ENCODE data around the gene LRP5. TPM values are rescaled to one million over a fixed set of nuclear protein-coding genes. Genes with fewer than 3 reads are reported as not detected.

LRP5 gene
- total RNA-seq, 1 experiment from 2014 or later = 55.2 TPM

DNA sequence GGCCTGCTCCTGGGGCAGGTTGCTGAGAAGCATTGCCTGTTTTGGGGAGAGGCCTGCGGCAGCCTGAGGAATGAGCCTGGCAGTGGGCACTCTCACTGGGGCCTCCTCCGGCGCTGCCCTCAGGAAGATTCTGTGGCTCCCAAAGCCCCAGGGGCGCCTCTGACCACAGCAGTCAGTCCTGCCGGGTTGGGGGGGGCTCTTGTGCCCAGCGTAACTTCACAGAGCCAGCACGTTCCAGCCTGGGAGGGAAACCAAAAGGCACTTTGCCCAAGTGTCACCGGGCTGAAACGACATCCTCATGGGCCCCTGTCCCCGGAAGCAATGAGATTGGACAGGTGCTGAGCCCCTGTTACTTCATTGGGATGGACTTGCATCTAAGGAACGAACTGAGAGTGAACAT lies 4.3 kb upstream of the LRP5 start:
- H4K20me1 ChIP-seq (ENCODE audit: insufficient read depth) = no peaks in the 10 kb centered on the region
- ChIA-PET CTCF (no interaction called here), POLR2A (no interaction called here), RAD21 (ENCODE audit: low non-redundant PET in 1 of 2, low total read pairs in 2 of 2, uncharacterized antibody in 2 of 2, unreplicated experiment in 2 of 2) (no interaction called here)
- H3K9me2 ChIP-seq (ENCODE audit: insufficient read depth) = no peaks in the 10 kb centered on the region
- no peak overlapping the region for H3K9ac ChIP-seq (ENCODE audit: low read length)
- no peaks in the 10 kb centered on the region for H3K36me3 ChIP-seq (ENCODE audit: control insufficient read depth in 1 of 2, insufficient read depth in 2 of 2, low read length in 2 of 2)
- H2AFZ ChIP-seq (ENCODE audit: low read depth, low read length, poor library complexity, severe bottlenecking) = no peak overlapping the region
- intact Hi-C loops (cut with micrococcal nuclease) = no loop called here
- peaks cover 0 to 8% of the 10 kb centered on the region in 2 experiments; a peak in 2 of 4 replicates for H3K9me3 ChIP-seq (ENCODE audit: control insufficient read depth in 1 of 2, insufficient read depth in 1 of 2, low read depth in 1 of 2, low read length in 2 of 2)
- H3K4me3 ChIP-seq (replicated peaks in 1 of 2; ENCODE audit: low read depth in 1 of 2, low read length in 2 of 2) = no peak overlapping the region
- ATAC-seq (no peak), DNase-seq (ENCODE audit: low read depth, low spot score) (no peak)
- BruUV-seq (replicated peaks) = no TSS peak
- H3K4me2 ChIP-seq (ENCODE audit: low read length) = no peak overlapping the region
- peaks cover 12 to 27% of the 10 kb centered on the region in 2 experiments for H3K4me1 ChIP-seq (ENCODE audit: control insufficient read depth in 1 of 2, insufficient read depth in 2 of 2, low read length in 2 of 2)
- H3K27ac ChIP-seq (ENCODE audit: low read depth, low read length) = no peak overlapping the region
- TF ChIP-seq MAX (IDR thresholded peaks at IDR 0.05) = no peak
- no peak for TF ChIP-seq RAD21 (IDR thresholded peaks at IDR 0.05; ENCODE audit: low read depth)
- TF ChIP-seq REST (IDR thresholded peaks at IDR 0.05; ENCODE audit: low read depth) = no peak
- no peaks in the 10 kb centered on the region for H3K27me3 ChIP-seq (ENCODE audit: insufficient read depth, low read length)
- peaks cover 2% of the 10 kb centered on the region; the same call in 1 of the 2 replicates for H3K79me2 ChIP-seq (ENCODE audit: insufficient read depth, low read length)

GRCh38 chr11:68309621-68310185 lies 2.7 kb upstream of the LRP5 start:
- no peak for TF ChIP-seq TCF7L2 (IDR thresholded peaks at IDR 0.05; ENCODE audit: borderline replicate concordance, extremely low read depth, insufficient read depth, insufficient read length)
- DNase-seq (ENCODE audit: low read depth, low spot score) (no peak), ATAC-seq (no peak)
- H3K4me3 ChIP-seq (replicated peaks in 1 of 2; ENCODE audit: low read depth in 1 of 2, low read length in 2 of 2) = no peak overlapping the region
- RAD21 ChIA-PET (ENCODE audit: low non-redundant PET in 1 of 2, low total read pairs in 2 of 2, uncharacterized antibody in 2 of 2, unreplicated experiment in 2 of 2) = no interaction called here
- no peak overlapping the region for H3K9ac ChIP-seq (ENCODE audit: low read length)
- no peaks in the 10 kb centered on the region for H3K9me2 ChIP-seq (ENCODE audit: insufficient read depth)
- no peak overlapping the region for H3K27ac ChIP-seq (ENCODE audit: low read depth, low read length)
- no peak overlapping the region for H3K4me2 ChIP-seq (ENCODE audit: low read length)
- no peaks in the 10 kb centered on the region for H3K36me3 ChIP-seq (ENCODE audit: control insufficient read depth in 1 of 2, insufficient read depth in 2 of 2, low read length in 2 of 2)
- H3K79me2 ChIP-seq (ENCODE audit: insufficient read depth, low read length) = peaks cover 18% of the 10 kb centered on the region
- intact Hi-C loops (cut with micrococcal nuclease) = loop anchor here (10.0 kb wide), 1 partner anchor 75 kb away; no protein-coding TSS in a partner anchor
- no peaks in the 10 kb centered on the region for H3K27me3 ChIP-seq (ENCODE audit: insufficient read depth, low read length)
- H2AFZ ChIP-seq (ENCODE audit: low read depth, low read length, poor library complexity, severe bottlenecking) = no peak overlapping the region
- peaks cover 11 to 36% of the 10 kb centered on the region in 2 experiments; a peak in 3 of 4 replicates for H3K4me1 ChIP-seq (ENCODE audit: control insufficient read depth in 1 of 2, insufficient read depth in 2 of 2, low read length in 2 of 2)
- BruUV-seq (replicated peaks) = no TSS peak
- no peaks in the 10 kb centered on the region for H4K20me1 ChIP-seq (ENCODE audit: insufficient read depth)
- no peaks in the 10 kb centered on the region; a peak in 1 of 4 replicates for H3K9me3 ChIP-seq (ENCODE audit: control insufficient read depth in 1 of 2, insufficient read depth in 1 of 2, low read depth in 1 of 2, low read length in 2 of 2)
- POLR2A ChIA-PET = no interaction called here
- CTCF ChIA-PET = no interaction called here

Measured in HCT116 (cell line).